ENCODE results near the gene ELFN2. TPM values are rescaled to one million over a fixed set of nuclear protein-coding genes. Genes with fewer than 3 reads are reported as not detected.

ELFN2 gene
- total and polyA plus RNA-seq, 5 donors from 2014 or later = 0.44 TPM; not detected in 4

GRCh38 chr22:37381489-37381888 is 45.8 kb downstream of the ELFN2 start:
- no peak for DNase-seq
- ATAC-seq (ENCODE audit: low read depth in 2 of 2) = no peak
- Mint-ChIP-seq H3K27ac (no peak overlapping the region), H3K4me3 (no peak overlapping the region), H3K27me3 (peaks cover 7% of the 10 kb centered on the region), H3K4me1 (peaks cover 0 to 2% (median 0%) of the 10 kb centered on the region in 4 donors), H3K9me3 (no peaks in the 10 kb centered on the region), H3K36me3 (no peaks in the 10 kb centered on the region)
- Histone ChIP-seq H3K9me3 (ENCODE audit: control insufficient read depth in 2 of 2, low read length in 2 of 2) (no peaks in the 10 kb centered on the region), H3K4me3 (ENCODE audit: low read depth, low read length) (no peak overlapping the region), H3K4me1 (ENCODE audit: control insufficient read depth, insufficient read depth, low read length, poor library complexity, severe bottlenecking) (no peaks in the 10 kb centered on the region), H3K27ac (ENCODE audit: insufficient read depth, low read length, poor library complexity, severe bottlenecking) (no peak overlapping the region), H3K27me3 (ENCODE audit: control insufficient read depth, insufficient read depth, low read length) (no peaks in the 10 kb centered on the region), H3K36me3 (ENCODE audit: control insufficient read depth, insufficient read depth, low read length) (no peaks in the 10 kb centered on the region)

GRCh38 chr22:37379722-37380121 is 47.6 kb downstream of the ELFN2 start:
- no peak overlapping the region for H3K4me3 Mint-ChIP-seq
- H3K9me3 ChIP-seq (ENCODE audit: control insufficient read depth in 2 of 2, low read length in 2 of 2) = no peaks in the 10 kb centered on the region
- H3K4me1 Mint-ChIP-seq = peaks cover 0 to 2% (median 0%) of the 10 kb centered on the region in 4 donors
- H3K36me3 ChIP-seq (ENCODE audit: control insufficient read depth, insufficient read depth, low read length) = no peaks in the 10 kb centered on the region
- H3K9me3 Mint-ChIP-seq = no peaks in the 10 kb centered on the region
- no peak for ATAC-seq (ENCODE audit: low read depth in 2 of 2)
- no peak for DNase-seq
- no peaks in the 10 kb centered on the region for H3K4me1 ChIP-seq (ENCODE audit: control insufficient read depth, insufficient read depth, low read length, poor library complexity, severe bottlenecking)
- H3K36me3 Mint-ChIP-seq = no peaks in the 10 kb centered on the region
- no peak overlapping the region for H3K27ac ChIP-seq (ENCODE audit: insufficient read depth, low read length, poor library complexity, severe bottlenecking)
- peaks cover 12% of the 10 kb centered on the region for H3K27me3 Mint-ChIP-seq
- no peak overlapping the region for H3K27ac Mint-ChIP-seq
- H3K4me3 ChIP-seq (ENCODE audit: low read depth, low read length) = no peak overlapping the region
- no peaks in the 10 kb centered on the region for H3K27me3 ChIP-seq (ENCODE audit: control insufficient read depth, insufficient read depth, low read length)

GRCh38 chr22:37379085-37379484 is 48.2 kb downstream of the ELFN2 start:
- H3K4me3 ChIP-seq (ENCODE audit: low read depth, low read length) = no peak overlapping the region
- H3K27me3 ChIP-seq (ENCODE audit: control insufficient read depth, insufficient read depth, low read length) = no peaks in the 10 kb centered on the region
- DNase-seq (no peak), ATAC-seq (ENCODE audit: low read depth in 2 of 2) (no peak)
- H3K9me3 Mint-ChIP-seq = no peaks in the 10 kb centered on the region
- H3K27me3 Mint-ChIP-seq = peaks cover 12% of the 10 kb centered on the region
- H3K4me3 Mint-ChIP-seq = no peak overlapping the region
- no peaks in the 10 kb centered on the region for H3K36me3 Mint-ChIP-seq
- H3K9me3 ChIP-seq (ENCODE audit: control insufficient read depth in 2 of 2, low read length in 2 of 2) = no peaks in the 10 kb centered on the region
- H3K4me1 Mint-ChIP-seq = peaks cover 0 to 2% (median 0%) of the 10 kb centered on the region in 4 donors
- H3K27ac ChIP-seq (ENCODE audit: insufficient read depth, low read length, poor library complexity, severe bottlenecking) = no peak overlapping the region
- H3K4me1 ChIP-seq (ENCODE audit: control insufficient read depth, insufficient read depth, low read length, poor library complexity, severe bottlenecking) = no peaks in the 10 kb centered on the region
- no peak overlapping the region for H3K27ac Mint-ChIP-seq
- H3K36me3 ChIP-seq (ENCODE audit: control insufficient read depth, insufficient read depth, low read length) = no peaks in the 10 kb centered on the region

- Histone ChIP-seq H3K36me3 (ENCODE audit: control insufficient read depth, insufficient read depth, low read length) (no peaks in the 10 kb centered on the region), H3K4me3 (ENCODE audit: low read depth, low read length) (no peak overlapping the region), H3K9me3 (ENCODE audit: control insufficient read depth in 2 of 2, low read length in 2 of 2) (no peaks in the 10 kb centered on the region), H3K27ac (ENCODE audit: insufficient read depth, low read length, poor library complexity, severe bottlenecking) (no peak overlapping the region), H3K4me1 (ENCODE audit: control insufficient read depth, insufficient read depth, low read length, poor library complexity, severe bottlenecking) (no peaks in the 10 kb centered on the region), H3K27me3 (ENCODE audit: control insufficient read depth, insufficient read depth, low read length) (no peaks in the 10 kb centered on the region)
- no peak for DNase-seq
- ATAC-seq (ENCODE audit: low read depth in 2 of 2) = no peak
- no peak overlapping the region for H3K27ac Mint-ChIP-seq
- H3K4me3 Mint-ChIP-seq = no peak overlapping the region
- H3K9me3 Mint-ChIP-seq = no peaks in the 10 kb centered on the region
- no peaks in the 10 kb centered on the region for H3K36me3 Mint-ChIP-seq
- H3K27me3 Mint-ChIP-seq = peaks cover 12% of the 10 kb centered on the region
- H3K4me1 Mint-ChIP-seq = peaks cover 0 to 2% (median 0%) of the 10 kb centered on the region in 4 donors
Observed at GRCh38 chr22:37378642-37379058, 48.6 kb downstream of the ELFN2 start.

- ATAC-seq (ENCODE audit: low read depth in 2 of 2) (no peak), DNase-seq (no peak)
- H3K4me1 Mint-ChIP-seq = peaks cover 0 to 2% (median 0%) of the 10 kb centered on the region in 4 donors
- Histone ChIP-seq H3K27ac (ENCODE audit: insufficient read depth, low read length, poor library complexity, severe bottlenecking) (no peak overlapping the region), H3K9me3 (ENCODE audit: control insufficient read depth in 2 of 2, low read length in 2 of 2) (no peaks in the 10 kb centered on the region), H3K4me1 (ENCODE audit: control insufficient read depth, insufficient read depth, low read length, poor library complexity, severe bottlenecking) (no peaks in the 10 kb centered on the region), H3K4me3 (ENCODE audit: low read depth, low read length) (no peak overlapping the region), H3K27me3 (ENCODE audit: control insufficient read depth, insufficient read depth, low read length) (no peaks in the 10 kb centered on the region), H3K36me3 (ENCODE audit: control insufficient read depth, insufficient read depth, low read length) (no peaks in the 10 kb centered on the region)
- H3K36me3 Mint-ChIP-seq = no peaks in the 10 kb centered on the region
- peaks cover 10% of the 10 kb centered on the region for H3K27me3 Mint-ChIP-seq
- H3K4me3 Mint-ChIP-seq = no peak overlapping the region
- H3K27ac Mint-ChIP-seq = peak overlapping the region in 1 of 3 donors; percentile 76
- no peaks in the 10 kb centered on the region for H3K9me3 Mint-ChIP-seq
Observed at GRCh38 chr22:37377927-37378326, 49.4 kb downstream of the ELFN2 start.

GRCh38 chr22:37377138-37377537 is 50.1 kb downstream of the ELFN2 start:
- Histone ChIP-seq H3K9me3 (ENCODE audit: control insufficient read depth in 2 of 2, low read length in 2 of 2) (no peaks in the 10 kb centered on the region), H3K27me3 (ENCODE audit: control insufficient read depth, insufficient read depth, low read length) (no peaks in the 10 kb centered on the region), H3K27ac (ENCODE audit: insufficient read depth, low read length, poor library complexity, severe bottlenecking) (no peak overlapping the region), H3K36me3 (ENCODE audit: control insufficient read depth, insufficient read depth, low read length) (no peaks in the 10 kb centered on the region), H3K4me3 (ENCODE audit: low read depth, low read length) (no peak overlapping the region), H3K4me1 (ENCODE audit: control insufficient read depth, insufficient read depth, low read length, poor library complexity, severe bottlenecking) (no peaks in the 10 kb centered on the region)
- ATAC-seq (ENCODE audit: low read depth in 2 of 2) (no peak), DNase-seq (no peak)
- Mint-ChIP-seq H3K27ac (no peak overlapping the region), H3K4me3 (no peak overlapping the region), H3K36me3 (no peaks in the 10 kb centered on the region), H3K27me3 (peaks cover 8% of the 10 kb centered on the region), H3K9me3 (no peaks in the 10 kb centered on the region), H3K4me1 (peaks cover 0 to 2% (median 0%) of the 10 kb centered on the region in 4 donors)

- peaks cover 0 to 2% (median 0%) of the 10 kb centered on the region in 4 donors for H3K4me1 Mint-ChIP-seq
- no peak overlapping the region for H3K27ac ChIP-seq (ENCODE audit: insufficient read depth, low read length, poor library complexity, severe bottlenecking)
- no peaks in the 10 kb centered on the region for H3K9me3 ChIP-seq (ENCODE audit: control insufficient read depth in 2 of 2, low read length in 2 of 2)
- ATAC-seq (ENCODE audit: low read depth in 2 of 2) (no peak), DNase-seq (no peak)
- no peaks in the 10 kb centered on the region for H3K36me3 ChIP-seq (ENCODE audit: control insufficient read depth, insufficient read depth, low read length)
- H3K27me3 ChIP-seq (ENCODE audit: control insufficient read depth, insufficient read depth, low read length) = no peaks in the 10 kb centered on the region
- peaks cover 8% of the 10 kb centered on the region for H3K27me3 Mint-ChIP-seq
- no peak overlapping the region for H3K27ac Mint-ChIP-seq
- H3K4me1 ChIP-seq (ENCODE audit: control insufficient read depth, insufficient read depth, low read length, poor library complexity, severe bottlenecking) = no peaks in the 10 kb centered on the region
- H3K4me3 ChIP-seq (ENCODE audit: low read depth, low read length) = no peak overlapping the region
- no peak overlapping the region for H3K4me3 Mint-ChIP-seq
- H3K36me3 Mint-ChIP-seq = no peaks in the 10 kb centered on the region
- H3K9me3 Mint-ChIP-seq = no peaks in the 10 kb centered on the region
Observed at GRCh38 chr22:37376643-37377042, 50.6 kb downstream of the ELFN2 start.

GRCh38 chr22:37375801-37376200 is 51.5 kb downstream of the ELFN2 start:
- Histone ChIP-seq H3K4me3 (ENCODE audit: low read depth, low read length) (no peak overlapping the region), H3K36me3 (ENCODE audit: control insufficient read depth, insufficient read depth, low read length) (no peaks in the 10 kb centered on the region), H3K9me3 (ENCODE audit: control insufficient read depth in 2 of 2, low read length in 2 of 2) (no peaks in the 10 kb centered on the region), H3K27me3 (ENCODE audit: control insufficient read depth, insufficient read depth, low read length) (no peaks in the 10 kb centered on the region), H3K4me1 (ENCODE audit: control insufficient read depth, insufficient read depth, low read length, poor library complexity, severe bottlenecking) (no peaks in the 10 kb centered on the region), H3K27ac (ENCODE audit: insufficient read depth, low read length, poor library complexity, severe bottlenecking) (no peak overlapping the region)
- peaks cover 8% of the 10 kb centered on the region for H3K27me3 Mint-ChIP-seq
- H3K4me3 Mint-ChIP-seq = no peak overlapping the region
- ATAC-seq (ENCODE audit: low read depth in 2 of 2) (no peak), DNase-seq (no peak)
- peaks cover 0 to 2% (median 0%) of the 10 kb centered on the region in 4 donors for H3K4me1 Mint-ChIP-seq
- no peaks in the 10 kb centered on the region for H3K9me3 Mint-ChIP-seq
- no peaks in the 10 kb centered on the region for H3K36me3 Mint-ChIP-seq
- H3K27ac Mint-ChIP-seq = no peak overlapping the region

Data from CD4-positive, CD25-positive, alpha-beta regulatory T cell (primary cell).